ENCODE data around the gene NLRP4.
A peak's percentile ranks its signal among the peaks of the same experiment; 100 is the strongest.

NLRP4 gene, protein sequence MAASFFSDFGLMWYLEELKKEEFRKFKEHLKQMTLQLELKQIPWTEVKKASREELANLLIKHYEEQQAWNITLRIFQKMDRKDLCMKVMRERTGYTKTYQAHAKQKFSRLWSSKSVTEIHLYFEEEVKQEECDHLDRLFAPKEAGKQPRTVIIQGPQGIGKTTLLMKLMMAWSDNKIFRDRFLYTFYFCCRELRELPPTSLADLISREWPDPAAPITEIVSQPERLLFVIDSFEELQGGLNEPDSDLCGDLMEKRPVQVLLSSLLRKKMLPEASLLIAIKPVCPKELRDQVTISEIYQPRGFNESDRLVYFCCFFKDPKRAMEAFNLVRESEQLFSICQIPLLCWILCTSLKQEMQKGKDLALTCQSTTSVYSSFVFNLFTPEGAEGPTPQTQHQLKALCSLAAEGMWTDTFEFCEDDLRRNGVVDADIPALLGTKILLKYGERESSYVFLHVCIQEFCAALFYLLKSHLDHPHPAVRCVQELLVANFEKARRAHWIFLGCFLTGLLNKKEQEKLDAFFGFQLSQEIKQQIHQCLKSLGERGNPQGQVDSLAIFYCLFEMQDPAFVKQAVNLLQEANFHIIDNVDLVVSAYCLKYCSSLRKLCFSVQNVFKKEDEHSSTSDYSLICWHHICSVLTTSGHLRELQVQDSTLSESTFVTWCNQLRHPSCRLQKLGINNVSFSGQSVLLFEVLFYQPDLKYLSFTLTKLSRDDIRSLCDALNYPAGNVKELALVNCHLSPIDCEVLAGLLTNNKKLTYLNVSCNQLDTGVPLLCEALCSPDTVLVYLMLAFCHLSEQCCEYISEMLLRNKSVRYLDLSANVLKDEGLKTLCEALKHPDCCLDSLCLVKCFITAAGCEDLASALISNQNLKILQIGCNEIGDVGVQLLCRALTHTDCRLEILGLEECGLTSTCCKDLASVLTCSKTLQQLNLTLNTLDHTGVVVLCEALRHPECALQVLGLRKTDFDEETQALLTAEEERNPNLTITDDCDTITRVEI

DNA sequence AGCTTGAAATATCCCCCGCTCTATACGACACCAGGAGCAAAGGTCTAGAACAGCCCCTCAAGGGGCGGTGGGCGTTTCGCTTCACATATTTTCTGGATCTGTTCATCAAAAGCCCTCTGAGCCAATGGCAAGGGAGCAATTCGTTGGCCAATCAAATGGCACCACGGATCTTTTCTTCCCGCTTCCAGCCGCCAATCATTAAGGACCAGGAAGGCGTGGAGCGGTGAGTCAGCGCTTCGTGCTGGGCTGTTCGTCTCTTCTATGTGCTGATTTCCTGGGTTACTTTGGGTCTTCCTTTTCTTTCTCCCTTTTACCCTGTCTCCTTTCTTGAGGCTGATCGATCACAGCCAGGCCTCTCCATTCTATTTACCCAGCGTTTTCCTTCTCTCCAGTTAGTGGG, at the start of gene NLRP4:
NLRP4 (plus strand) TSS at position 201 of the 400 bp plus-strand sequence. CDS start 15,541 bp downstream, outside the sequence.
- DNase-seq = no peak

DNA sequence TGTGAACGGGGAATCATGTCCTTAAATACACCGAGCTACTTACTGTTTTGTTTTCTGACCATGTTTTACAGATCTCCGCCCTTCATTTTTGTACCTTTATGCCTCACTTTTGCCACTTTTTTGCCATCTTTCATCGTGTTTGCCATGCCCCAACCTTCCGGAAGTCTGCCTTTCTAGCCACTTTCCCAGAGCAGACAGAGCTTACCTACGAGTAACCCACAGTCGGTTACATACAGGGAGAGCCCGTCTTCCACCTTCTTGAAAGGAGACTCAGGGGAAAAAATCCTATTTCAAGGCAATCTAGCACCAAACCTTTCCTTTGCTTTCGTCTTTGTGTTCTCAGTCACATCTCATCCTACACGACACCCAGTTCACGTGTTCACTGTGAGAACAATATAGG, 41.3 kb upstream of the NLRP4 start:
- DNase-seq = no peak

DNA sequence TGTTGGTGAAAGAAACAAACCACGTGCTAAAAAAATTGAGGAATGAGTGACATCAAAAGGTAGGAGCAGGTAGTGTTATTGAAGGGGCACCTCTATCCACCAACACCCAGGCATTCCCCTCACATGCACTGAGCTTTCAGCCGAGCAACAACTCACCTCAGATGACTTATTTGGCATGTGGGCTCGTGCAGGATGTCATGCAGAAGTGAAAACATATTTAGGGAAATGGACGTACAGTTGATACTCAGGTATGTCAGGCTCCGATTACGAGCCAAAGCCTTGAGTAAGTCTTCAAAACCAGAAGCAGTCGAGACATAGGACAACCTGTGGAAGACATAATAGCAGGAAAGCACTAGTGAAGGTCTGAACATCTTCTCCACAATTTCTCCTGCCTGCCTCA, 34.9 kb upstream of the NLRP4 start:
- no peak for DNase-seq

DNA sequence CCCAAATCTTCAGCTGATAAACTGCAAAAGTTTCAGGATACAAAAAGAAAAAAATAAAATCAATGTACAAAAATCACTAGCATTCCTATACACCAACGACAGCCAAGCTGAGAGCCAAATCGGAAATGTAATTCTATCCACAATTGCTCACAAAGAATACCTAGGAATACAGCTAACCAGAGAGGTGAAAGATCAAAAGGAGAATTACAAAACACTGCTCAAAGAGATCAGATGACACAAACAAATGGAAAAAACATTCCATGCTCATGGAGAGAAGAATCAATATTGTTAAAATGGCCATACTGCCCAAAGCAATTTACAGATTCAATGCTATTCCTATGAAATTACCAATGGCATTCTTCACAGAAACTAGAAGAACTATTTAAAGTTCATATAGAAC, 34.1 kb upstream of the NLRP4 start:
- no peak for DNase-seq

DNA sequence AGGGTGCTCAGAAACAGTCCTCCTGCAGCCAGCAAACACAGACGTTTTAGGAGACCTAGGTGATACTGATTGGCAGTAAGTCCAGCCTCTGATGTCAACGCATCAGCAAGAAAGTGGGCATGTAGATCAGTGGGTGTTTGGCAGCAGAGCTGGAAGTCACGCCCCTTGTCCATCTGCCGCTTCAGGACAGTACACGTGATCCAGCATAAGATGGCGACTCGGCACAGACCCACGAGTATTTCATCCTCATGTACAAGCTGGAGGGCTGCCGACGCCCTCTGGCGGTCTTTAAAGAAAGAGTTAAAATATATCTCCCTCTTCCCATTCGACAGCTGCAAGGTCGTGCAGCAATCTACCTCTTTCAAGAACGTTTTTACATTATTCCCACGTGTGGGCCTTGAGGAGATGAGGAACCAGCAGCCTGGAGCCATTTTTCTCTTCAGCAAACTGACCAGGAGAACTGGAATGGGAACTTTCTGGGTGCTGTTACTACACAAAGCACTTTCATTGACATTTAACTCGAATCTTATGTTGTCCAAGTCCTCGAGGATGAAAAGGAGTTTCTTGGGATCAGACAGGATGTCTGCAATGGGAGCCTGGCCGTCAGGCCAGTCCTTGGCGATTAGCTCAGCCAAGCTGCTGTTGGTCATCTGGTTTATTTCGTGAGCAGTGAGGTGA, 26.8 kb upstream of the NLRP4 start:
- peak; percentile 3 for DNase-seq

DNA sequence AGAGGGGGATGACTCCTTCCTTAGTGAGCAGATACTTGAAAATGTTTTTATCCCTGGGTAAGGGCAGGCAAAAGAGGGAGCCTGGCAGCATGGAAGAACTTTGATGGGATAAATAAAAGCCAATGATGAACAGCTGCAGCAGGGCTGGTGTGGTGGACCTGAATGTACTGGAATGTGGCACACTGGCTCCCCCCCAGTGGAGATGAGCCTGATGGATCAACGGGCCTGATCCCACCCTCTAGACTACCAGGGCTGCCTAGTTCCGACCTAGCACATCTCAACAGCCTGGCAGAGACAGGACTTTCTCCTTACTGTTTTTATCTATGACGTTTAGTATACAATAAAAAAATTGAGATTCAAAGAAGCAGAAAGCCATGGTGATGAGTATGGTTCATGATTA, 25.0 kb upstream of the NLRP4 start:
- no peak for DNase-seq

DNA sequence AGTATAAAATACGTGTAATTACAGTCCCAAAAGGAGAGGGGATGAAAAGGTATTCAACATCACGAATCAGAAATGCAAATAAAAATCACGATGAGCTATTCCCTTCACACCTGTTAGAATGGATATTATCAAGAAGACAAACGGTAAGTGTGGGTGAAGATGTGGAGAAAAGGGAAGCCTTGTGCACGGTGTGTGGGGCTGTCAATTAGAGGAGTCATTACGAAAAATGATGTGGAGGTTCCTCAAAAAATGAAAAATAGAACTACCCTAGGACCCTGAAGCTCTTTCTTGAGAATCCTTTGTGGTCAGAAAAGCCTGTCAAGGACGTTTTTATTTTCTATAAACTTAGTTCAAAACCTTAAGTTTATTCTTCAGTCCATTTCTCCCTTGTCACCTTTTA, 23.9 kb upstream of the NLRP4 start:
- no peak for DNase-seq

DNA sequence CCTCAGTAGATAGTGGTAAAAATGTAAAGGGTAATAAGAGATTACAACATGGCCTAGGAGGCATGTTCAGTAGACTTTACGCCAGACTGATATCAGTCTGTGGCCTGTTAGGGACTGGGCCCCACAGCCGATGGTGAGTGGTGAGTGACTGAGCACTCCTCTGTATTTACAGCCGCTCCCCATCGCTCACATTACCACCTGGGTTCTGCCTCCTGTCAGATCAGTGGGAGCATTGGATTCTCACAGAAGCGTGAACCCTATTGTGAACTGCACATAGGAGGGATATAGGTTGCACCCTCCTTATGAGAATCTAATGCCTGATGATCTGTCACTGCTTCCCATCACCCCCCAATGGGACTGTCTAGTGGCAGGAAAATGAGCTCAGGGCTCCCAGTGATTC, 22.4 kb upstream of the NLRP4 start:
- DNase-seq = no peak

DNA sequence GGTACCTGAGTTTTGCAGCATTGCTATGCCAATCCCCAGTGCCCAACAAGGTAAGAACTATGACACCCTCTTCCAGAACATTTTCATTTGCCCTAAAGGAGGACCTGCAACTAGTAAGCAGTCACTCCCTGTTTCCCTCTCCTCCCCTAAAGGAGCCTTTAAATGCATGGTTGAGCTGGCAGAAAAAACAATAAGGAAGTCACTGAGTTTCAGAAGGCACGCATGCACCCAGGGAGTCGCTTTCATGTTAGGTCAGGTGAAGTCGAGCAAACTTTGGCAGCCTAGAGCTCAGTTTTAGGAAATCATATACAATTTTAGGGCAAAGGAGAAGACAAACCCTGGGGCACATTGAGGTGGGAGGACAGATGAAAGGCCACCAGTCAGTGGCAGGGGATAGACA, 16.3 kb upstream of the NLRP4 start:
- DNase-seq = no peak

DNA sequence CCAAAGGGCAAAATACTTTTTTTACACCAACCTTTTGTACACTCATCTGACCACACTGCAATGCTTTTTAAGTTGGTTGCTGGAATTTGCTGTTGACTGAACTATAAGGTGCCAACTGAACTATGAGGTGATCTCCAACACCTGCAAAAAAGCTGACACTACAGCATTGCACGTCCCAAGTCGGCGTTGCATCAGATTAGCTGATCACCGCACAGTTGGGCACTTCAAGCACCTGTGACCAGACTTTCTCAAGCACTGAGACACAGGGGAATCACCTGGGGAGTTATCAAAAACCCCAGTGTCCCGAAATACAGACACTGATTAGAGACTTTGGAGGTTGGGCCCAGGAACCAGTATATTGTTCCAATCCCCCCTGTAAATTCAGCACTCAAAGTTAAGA, 5.7 kb upstream of the NLRP4 start:
- DNase-seq = no peak

DNA sequence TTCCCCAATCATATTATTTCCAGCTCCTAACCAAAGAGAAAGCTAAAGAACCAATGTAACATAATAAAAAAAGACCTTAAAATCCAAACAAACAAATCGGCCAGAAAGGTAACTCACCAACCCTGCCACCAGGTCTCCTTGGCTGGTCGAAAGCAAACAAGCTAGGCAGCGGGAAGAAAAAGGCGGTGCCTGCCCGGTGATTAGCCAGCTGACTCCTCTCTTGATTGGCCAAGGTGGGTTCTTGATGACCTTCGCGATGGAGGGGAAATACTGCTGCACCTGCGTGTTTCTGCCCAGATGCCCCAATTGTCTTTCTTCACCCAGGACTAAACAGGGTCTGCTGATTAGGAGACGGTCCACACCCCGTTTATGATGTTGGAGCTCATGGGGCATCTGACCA, 4.5 kb upstream of the NLRP4 start, which contains the start of gene NLRP11:
NLRP11 (minus strand) TSS at position 154 of the 400 bp plus-strand sequence. CDS start 13,825 bp downstream, outside the sequence.
- no peak for DNase-seq

DNA sequence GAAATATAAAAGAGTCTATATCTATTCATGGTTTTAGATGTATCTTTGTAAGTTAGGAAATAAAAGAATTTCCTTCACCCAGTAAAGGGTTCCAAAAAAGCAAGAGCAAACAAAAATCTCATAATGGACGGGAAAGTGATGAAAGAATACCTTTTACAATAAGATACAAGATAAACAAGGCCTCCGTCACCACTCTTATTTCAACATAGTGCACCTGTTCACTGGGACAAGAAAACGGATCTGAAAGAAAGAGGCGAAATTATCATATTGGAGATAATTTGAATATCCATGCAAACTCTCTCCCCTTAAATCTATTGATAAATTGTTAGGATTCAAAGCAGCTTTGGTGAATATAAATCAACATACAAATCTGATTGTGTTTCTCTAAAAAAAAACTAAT, 3.7 kb upstream of the NLRP4 start:
- DNase-seq = no peak

DNA sequence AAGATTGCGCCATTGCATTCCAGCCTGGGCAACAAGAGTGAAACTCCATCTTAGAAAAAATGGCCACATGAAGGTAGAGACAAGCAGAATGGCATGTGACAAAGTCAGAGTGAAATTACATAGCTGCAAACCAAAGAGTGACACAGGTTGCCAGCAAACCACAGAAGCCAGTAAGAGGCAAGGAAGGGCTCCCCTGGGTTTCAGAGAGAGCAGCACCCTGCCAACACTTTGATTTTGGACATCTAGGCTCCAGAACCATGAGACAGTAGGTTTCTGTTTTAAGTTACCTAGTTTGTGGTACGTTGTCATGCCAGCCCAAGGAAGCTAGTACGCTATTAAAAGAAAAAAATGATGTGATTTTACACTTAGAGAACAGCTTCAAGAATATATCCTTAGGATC, 1.9 kb downstream of the NLRP4 start:
- no peak for DNase-seq

DNA sequence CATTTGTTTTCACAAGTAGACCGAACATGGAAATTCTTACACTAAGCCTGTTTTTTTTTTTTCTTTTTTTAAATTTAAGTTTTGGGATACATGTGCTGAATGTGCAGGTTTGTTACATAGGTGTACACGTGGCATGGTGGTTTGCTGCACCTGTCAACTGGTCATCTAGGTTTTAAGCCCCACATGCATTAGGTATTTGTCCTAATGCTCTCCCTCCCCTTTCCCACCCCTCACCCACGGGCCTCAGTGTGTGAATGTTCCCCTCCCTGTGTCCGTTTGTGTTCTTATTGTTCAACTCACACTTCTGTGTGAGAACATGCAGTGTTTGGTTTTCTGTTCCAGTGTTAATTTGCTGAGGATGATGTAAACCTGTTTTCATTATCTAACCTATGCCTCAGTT, 2.6 kb downstream of the NLRP4 start:
- DNase-seq = no peak

DNA sequence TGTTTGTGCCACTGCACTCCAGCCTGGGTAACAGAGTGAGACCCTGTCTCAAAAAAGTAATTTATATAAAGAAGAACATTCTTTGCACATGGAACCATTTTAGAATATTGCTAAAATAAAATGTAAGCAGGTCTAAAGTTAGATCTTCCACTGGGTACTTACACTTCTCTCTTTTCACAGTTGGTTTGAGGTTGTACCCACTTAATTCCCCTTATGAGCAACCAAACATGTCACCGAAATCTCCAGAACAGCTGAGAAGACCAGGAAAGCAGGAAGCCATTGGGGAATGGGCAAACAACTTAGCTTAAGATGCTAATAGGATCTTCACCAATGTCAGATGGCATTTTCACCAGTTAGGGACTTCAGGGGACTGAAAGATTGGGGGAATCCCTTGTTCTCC, 18.8 kb downstream of the NLRP4 start:
- no peak for DNase-seq

DNA sequence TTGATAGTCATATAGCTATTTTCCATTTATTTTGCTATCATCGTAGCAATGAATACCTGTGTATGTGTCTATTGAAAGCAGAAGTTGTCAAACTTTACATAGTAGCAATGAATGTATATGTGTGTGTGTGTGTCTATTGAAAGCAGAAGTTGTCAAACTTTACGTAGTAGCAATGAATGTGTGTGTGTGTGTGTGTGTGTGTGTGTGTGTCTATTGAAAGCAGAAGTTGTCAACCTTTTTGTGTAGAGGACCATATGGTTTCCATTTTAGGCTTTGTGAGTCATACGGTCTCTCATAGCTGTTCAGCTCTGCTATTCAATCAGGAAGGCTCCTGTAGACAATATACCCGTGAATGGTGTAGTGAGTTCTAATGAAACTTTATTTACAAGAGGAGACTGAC, 20.8 kb downstream of the NLRP4 start:
- DNase-seq = no peak

DNA sequence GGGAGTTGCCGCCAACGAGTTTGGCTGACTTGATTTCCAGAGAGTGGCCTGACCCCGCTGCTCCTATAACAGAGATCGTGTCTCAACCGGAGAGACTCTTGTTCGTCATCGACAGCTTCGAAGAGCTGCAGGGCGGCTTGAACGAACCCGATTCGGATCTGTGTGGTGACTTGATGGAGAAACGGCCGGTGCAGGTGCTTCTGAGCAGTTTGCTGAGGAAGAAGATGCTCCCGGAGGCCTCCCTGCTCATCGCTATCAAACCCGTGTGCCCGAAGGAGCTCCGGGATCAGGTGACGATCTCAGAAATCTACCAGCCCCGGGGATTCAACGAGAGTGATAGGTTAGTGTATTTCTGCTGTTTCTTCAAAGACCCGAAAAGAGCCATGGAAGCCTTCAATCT, 21.6 kb downstream of the NLRP4 start:
- DNase-seq = no peak

DNA sequence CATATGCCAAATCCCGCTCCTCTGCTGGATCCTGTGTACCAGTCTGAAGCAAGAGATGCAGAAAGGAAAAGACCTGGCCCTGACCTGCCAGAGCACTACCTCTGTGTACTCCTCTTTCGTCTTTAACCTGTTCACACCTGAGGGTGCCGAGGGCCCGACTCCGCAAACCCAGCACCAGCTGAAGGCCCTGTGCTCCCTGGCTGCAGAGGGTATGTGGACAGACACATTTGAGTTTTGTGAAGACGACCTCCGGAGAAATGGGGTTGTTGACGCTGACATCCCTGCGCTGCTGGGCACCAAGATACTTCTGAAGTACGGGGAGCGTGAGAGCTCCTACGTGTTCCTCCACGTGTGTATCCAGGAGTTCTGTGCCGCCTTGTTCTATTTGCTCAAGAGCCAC, 22.1 kb downstream of the NLRP4 start:
- DNase-seq = no peak

DNA sequence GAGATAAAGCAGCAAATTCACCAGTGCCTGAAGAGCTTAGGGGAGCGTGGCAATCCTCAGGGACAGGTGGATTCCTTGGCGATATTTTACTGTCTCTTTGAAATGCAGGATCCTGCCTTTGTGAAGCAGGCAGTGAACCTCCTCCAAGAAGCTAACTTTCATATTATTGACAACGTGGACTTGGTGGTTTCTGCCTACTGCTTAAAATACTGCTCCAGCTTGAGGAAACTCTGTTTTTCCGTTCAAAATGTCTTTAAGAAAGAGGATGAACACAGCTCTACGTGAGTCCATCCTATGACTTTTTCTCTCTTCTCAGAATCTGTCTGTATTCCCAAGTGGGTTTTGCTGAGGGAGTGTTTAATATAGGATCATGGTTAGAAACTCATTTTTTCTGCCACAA, 22.6 kb downstream of the NLRP4 start:
- no peak for DNase-seq

DNA sequence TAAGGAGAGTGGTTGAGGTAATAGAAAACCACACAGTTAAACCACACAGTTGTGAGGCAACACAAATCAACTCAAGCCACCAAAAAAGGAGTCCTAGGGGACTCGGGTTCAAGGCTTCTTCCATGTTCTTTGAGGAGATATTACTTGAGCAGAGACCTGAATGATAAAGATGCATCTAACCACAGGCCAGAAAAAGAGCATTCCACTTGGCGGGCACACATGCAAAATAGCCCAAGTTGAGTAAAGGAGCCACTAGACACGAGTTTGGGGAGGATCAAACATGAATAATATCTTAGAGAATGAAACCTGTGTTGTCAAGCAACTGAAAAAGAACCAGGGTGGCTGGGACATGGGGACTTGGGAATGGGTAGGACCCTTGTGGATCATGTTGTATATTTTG, 30.2 kb downstream of the NLRP4 start:
- DNase-seq = no peak

DNA sequence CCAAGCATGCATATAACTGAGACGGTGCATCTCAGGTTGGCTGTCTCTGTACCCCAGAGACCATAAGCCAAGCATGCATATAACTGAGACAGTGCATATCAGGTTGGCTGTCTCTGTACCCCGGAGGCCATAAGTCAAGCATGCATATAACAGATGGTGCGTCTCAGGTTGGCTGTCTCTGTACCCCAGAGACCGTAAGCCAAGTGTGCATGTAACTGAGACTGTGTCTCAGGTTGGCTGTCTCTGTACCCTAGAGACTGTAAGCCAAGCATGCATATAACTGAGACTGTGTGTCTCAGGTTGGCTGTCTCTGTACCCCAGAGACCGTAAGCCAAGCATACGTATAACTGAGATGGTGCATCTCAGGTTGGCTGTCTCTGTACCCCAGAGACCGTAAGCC, 30.8 kb downstream of the NLRP4 start:
- DNase-seq = no peak

DNA sequence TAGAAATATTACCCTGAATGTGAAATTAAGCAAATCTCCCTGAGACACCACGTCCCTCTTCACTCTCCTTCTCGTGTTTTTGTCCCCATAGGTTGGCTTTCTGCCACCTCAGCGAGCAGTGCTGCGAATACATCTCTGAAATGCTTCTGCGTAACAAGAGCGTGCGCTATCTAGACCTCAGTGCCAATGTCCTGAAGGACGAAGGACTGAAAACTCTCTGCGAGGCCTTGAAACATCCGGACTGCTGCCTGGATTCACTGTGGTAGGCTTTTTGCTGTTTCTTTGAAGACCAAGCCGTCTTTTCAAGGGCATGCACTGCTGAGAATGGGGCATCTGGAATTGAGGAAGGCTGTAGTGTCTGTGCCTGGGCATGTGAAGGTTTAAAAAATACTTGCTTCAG, 34.4 kb downstream of the NLRP4 start:
- no peak for DNase-seq

DNA sequence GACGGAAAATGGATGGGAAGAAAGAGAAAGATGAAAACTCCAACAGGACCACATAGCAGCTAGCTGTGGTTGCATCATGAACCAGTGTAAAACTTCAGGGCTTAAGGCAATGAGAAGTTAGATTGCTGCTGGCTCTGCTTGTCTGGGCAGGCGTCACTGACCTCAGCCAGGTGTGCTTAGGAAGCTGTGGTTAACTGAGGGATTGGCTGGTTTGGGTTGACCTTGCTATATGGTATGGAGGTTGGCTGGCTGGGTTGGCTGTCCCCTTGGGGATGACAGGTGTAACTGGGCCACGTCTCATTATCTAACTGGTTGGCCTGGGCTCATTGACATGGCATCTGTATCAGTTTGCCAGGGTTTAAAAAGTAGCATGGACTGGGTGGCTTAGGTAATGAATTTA, 40.9 kb downstream of the NLRP4 start:
- DNase-seq = no peak

Measured in fibroblast of skin of right quadriceps (primary cell).